NCI-H69 (cell line): ENCODE results near the gene PDLIM3.

Source experiments
- DNase-seq: peaks from one replicate; lab custom pipeline; 2025; lab: John Stamatoyannopoulos, UW

Gene PDLIM3

GRCh38 chr4:185469580-185470154, 65.6 kb downstream of the PDLIM3 start:
- no peak for DNase-seq

GRCh38 chr4:185468999-185469398, 66.3 kb downstream of the PDLIM3 start:
- no peak for DNase-seq

GRCh38 chr4:185467991-185468390, 67.3 kb downstream of the PDLIM3 start:
- no peak for DNase-seq

GRCh38 chr4:185467101-185467500, 68.2 kb downstream of the PDLIM3 start:
- DNase-seq, result no peak

GRCh38 chr4:185465707-185466106, 69.6 kb downstream of the PDLIM3 start:
- DNase-seq, result no peak

- DNase-seq, result peak; percentile 58
These were observed 70.4 kb downstream of the PDLIM3 start for GRCh38 chr4:185464887-185465286.

- DNase-seq, result peak; percentile 13
These were observed 71.1 kb downstream of the PDLIM3 start for GRCh38 chr4:185464183-185464582.

GRCh38 chr4:185463541-185463940, 71.8 kb downstream of the PDLIM3 start:
- DNase-seq, result peak; percentile 25

- DNase-seq, result no peak
These were observed 73.7 kb downstream of the PDLIM3 start for GRCh38 chr4:185461565-185461964.

GRCh38 chr4:185457136-185457535, 78.2 kb downstream of the PDLIM3 start:
- peak; percentile 29 for DNase-seq

- no peak for DNase-seq
These were observed 79.2 kb downstream of the PDLIM3 start for GRCh38 chr4:185456131-185456530.
